GM23338 (cell line): ENCODE measurements around the gene GUCY1A1. TPM values are rescaled to one million over a fixed set of nuclear protein-coding genes. Genes with fewer than 3 reads are reported as not detected.
A peak's percentile ranks its signal among the peaks of the same experiment; 100 is the strongest.

Experiments used
- ATAC-seq: fragments of 200-7000 bp; cut with Tn5 transposase; 3 replicates; pipeline ENCODE4 v1.9.1; 2020
- DNase-seq: peaks from one replicate; pipeline ENCODE4 v3.0.0-alpha.2; 2015; ENCODE audit warnings: low spot score
- H2AFZ ChIP-seq: fragments of 200-600 bp; sonication (generic); 2 replicates; pipeline ENCODE4 v1.8.0; 2016; ENCODE audit warnings: antibody characterized with exemption, mild to moderate bottlenecking, moderate library complexity
- H3F3A ChIP-seq: fragments of 200-600 bp; sonication (generic); replicated peaks from 2 replicates; pipeline ENCODE4 v1.8.0; 2017; ENCODE audit warnings: antibody characterized with exemption, mixed run types, low read depth
- H3K27ac ChIP-seq: fragments of 200-600 bp; sonication (generic); 2 replicates; pipeline ENCODE4 v1.6.1; 2016; ENCODE audit warnings: low read depth
- H3K27me3 ChIP-seq: fragments of 200-600 bp; sonication (generic); 2 replicates; pipeline ENCODE4 v1.8.0; 2016; ENCODE audit warnings: mild to moderate bottlenecking, mixed run types, moderate library complexity; ENCODE audit not compliant: insufficient read depth
- H3K36me3 ChIP-seq: fragments of 200-600 bp; sonication (generic); 2 replicates; pipeline ENCODE4 v1.8.0; 2016; ENCODE audit warnings: mild to moderate bottlenecking; ENCODE audit not compliant: insufficient read depth
- H3K4me1 ChIP-seq: fragments of 200-600 bp; sonication (generic); 2 replicates; pipeline ENCODE4 v1.8.0; 2016; ENCODE audit warnings: mild to moderate bottlenecking, moderate library complexity; ENCODE audit not compliant: insufficient read depth
- H3K4me2 ChIP-seq: fragments of 200-600 bp; sonication (generic); 2 replicates; pipeline ENCODE4 v1.7.1; 2017; ENCODE audit warnings: mixed run types
- H3K4me3 ChIP-seq: fragments of 200-600 bp; sonication (generic); 2 replicates; pipeline ENCODE4 v1.6.1; 2016; ENCODE audit warnings: mixed run types
- H3K79me2 ChIP-seq: fragments of 200-600 bp; sonication (generic); replicated peaks from 2 replicates; pipeline ENCODE4 v1.8.0; 2017; ENCODE audit warnings: mild to moderate bottlenecking; ENCODE audit not compliant: insufficient read depth
- H3K9me2 ChIP-seq: fragments of 200-600 bp; sonication (generic); 2 replicates; pipeline ENCODE4 v1.8.0; 2017; ENCODE audit not compliant: insufficient read depth
- H4K20me1 ChIP-seq: fragments of 200-600 bp; sonication (generic); replicated peaks from 2 replicates; pipeline ENCODE4 v1.8.0; 2017; ENCODE audit warnings: mild to moderate bottlenecking; ENCODE audit not compliant: insufficient read depth
- H3K27ac Mint-ChIP-seq: 2 replicates; pipeline ENCODE4 v1.8.0; 2020; ENCODE audit warnings: inconsistent platforms, mild to moderate bottlenecking, moderate library complexity, mixed read lengths
- H3K27me3 Mint-ChIP-seq: 3 replicates; pipeline ENCODE4 v1.8.0; 2022; ENCODE audit warnings: low read depth, mild to moderate bottlenecking, moderate library complexity, mixed read lengths, inconsistent platforms; ENCODE audit not compliant: insufficient read depth, poor library complexity
- H3K36me3 Mint-ChIP-seq: 3 replicates; pipeline ENCODE4 v1.8.0; 2021; ENCODE audit warnings: low read depth, mild to moderate bottlenecking, inconsistent platforms, moderate library complexity, mixed read lengths
- H3K4me1 Mint-ChIP-seq: 3 replicates; pipeline ENCODE4 v1.8.0; 2020; ENCODE audit warnings: mild to moderate bottlenecking, inconsistent platforms, mixed read lengths
- H3K4me3 Mint-ChIP-seq: 3 replicates; pipeline ENCODE4 v1.8.0; 2021; ENCODE audit warnings: moderate library complexity, mild to moderate bottlenecking, inconsistent platforms, mixed read lengths
- H3K9me3 Mint-ChIP-seq: 3 replicates; pipeline ENCODE4 v1.8.0; 2020; ENCODE audit warnings: moderate library complexity, mild to moderate bottlenecking, inconsistent platforms, mixed read lengths
- CREB1 ChIP-seq: fragments of 250-450 bp; sonication (Bioruptor Pico); IDR thresholded peaks from 2 replicates; pipeline ENCODE4 v1.5.0; 2020; ENCODE audit warnings: low read depth, mild to moderate bottlenecking, moderate library complexity
- CTCF ChIP-seq, 2 experiments: fragments of 200-600 bp in 1 of 2; sonication (generic) in 1 of 2; conservative IDR thresholded peaks; 2 replicates each; pipeline versions ENCODE4 v1.5.1 to v1.6.1; 2016 to 2017; ENCODE audit warnings: antibody characterized with exemption in 2 of 2, low read depth in 2 of 2, mild to moderate bottlenecking in 2 of 2, moderate library complexity in 1 of 2
- ETS1 ChIP-seq: IDR thresholded peaks from 2 replicates; pipeline ENCODE4 v1.6.1; 2016; ENCODE audit warnings: antibody characterized with exemption
- JUNB ChIP-seq: IDR thresholded peaks from one replicate; pipeline ENCODE4 v1.6.1; 2016; ENCODE audit warnings: antibody characterized with exemption; ENCODE audit not compliant: unreplicated experiment
- NANOG ChIP-seq: IDR thresholded peaks from 2 replicates; pipeline ENCODE4 v1.6.1; 2016; ENCODE audit warnings: antibody characterized with exemption, borderline replicate concordance
- POLR2AphosphoS5 ChIP-seq: IDR thresholded peaks from 2 replicates; pipeline ENCODE4 v1.6.1; 2016; ENCODE audit warnings: antibody characterized with exemption, low read depth
- STAT1 ChIP-seq: IDR thresholded peaks from one replicate; pipeline ENCODE4 v1.6.1; 2016; ENCODE audit warnings: antibody characterized with exemption; ENCODE audit not compliant: unreplicated experiment
- long read RNA-seq: library from polyadenylated mRNA; unstranded; transcript quantifications from one replicate; pipeline ENCODE4 v2.0.0, GENCODE V29; 2020; ENCODE audit not compliant: unreplicated experiment
- polyA plus RNA-seq: library from polyadenylated mRNA; unstranded; fragments of >200 nt; fragmentation: Nextera tagmentation; extraction: Ambion mirVana; gene quantifications from 2 replicates; pipeline ENCODE4 v1.2.1, GENCODE V29; 2016
- total RNA-seq: library from RNA; depleted of rRNA; stranded (reverse); fragments of >200 nt; shearing (Covaris generic); gene quantifications from 2 replicates; pipeline ENCODE4 v1.2.3, GENCODE V29; 2014; rRNA removed
- TF ChIP-seq, protein P1 (sequence below): IDR thresholded peaks from one replicate; pipeline ENCODE4 v1.6.1; 2018; ENCODE audit warnings: antibody characterized with exemption; ENCODE audit not compliant: unreplicated experiment

Gene GUCY1A1, protein sequence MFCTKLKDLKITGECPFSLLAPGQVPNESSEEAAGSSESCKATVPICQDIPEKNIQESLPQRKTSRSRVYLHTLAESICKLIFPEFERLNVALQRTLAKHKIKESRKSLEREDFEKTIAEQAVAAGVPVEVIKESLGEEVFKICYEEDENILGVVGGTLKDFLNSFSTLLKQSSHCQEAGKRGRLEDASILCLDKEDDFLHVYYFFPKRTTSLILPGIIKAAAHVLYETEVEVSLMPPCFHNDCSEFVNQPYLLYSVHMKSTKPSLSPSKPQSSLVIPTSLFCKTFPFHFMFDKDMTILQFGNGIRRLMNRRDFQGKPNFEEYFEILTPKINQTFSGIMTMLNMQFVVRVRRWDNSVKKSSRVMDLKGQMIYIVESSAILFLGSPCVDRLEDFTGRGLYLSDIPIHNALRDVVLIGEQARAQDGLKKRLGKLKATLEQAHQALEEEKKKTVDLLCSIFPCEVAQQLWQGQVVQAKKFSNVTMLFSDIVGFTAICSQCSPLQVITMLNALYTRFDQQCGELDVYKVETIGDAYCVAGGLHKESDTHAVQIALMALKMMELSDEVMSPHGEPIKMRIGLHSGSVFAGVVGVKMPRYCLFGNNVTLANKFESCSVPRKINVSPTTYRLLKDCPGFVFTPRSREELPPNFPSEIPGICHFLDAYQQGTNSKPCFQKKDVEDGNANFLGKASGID
- total RNA-seq (not detected in 2 replicates), polyA plus RNA-seq (not detected in 2 replicates)
- long read RNA-seq: 0 reads

- H3K4me3 ChIP-seq: peak within 1 kb of the TSS; percentile 66
- peak; percentile 81 for DNase-seq
- peaks cover 88% of the 10 kb centered on the region for H3K27me3 ChIP-seq
- peak; percentile 90 for ATAC-seq
- H3K4me3 Mint-ChIP-seq: peak within 1 kb of the TSS; percentile 79
- no peaks in the 10 kb centered on the region; the same call in 2 of the 3 replicates for H3K9me3 Mint-ChIP-seq
- H3F3A ChIP-seq: no peaks in the 10 kb centered on the region
- H3K4me2 ChIP-seq: peak within 1 kb of the TSS; percentile 89
- peaks cover 17% of the 10 kb centered on the region for H3K4me1 Mint-ChIP-seq
- no peaks in the 10 kb centered on the region for H3K9me2 ChIP-seq
- no peaks in the 10 kb centered on the region for H3K36me3 Mint-ChIP-seq
- peaks cover 53% of the 10 kb centered on the region for H3K27me3 Mint-ChIP-seq
- peak within 1 kb of the TSS; percentile 99 for H2AFZ ChIP-seq
- H3K4me1 ChIP-seq: no peaks in the 10 kb centered on the region; the same call in 1 of the 2 replicates
- peaks cover 5% of the 10 kb centered on the region for H4K20me1 ChIP-seq
- no peaks in the 10 kb centered on the region for H3K36me3 ChIP-seq
- no peak within 1 kb of the TSS for H3K27ac Mint-ChIP-seq
- no peak within 1 kb of the TSS for H3K27ac ChIP-seq
- no peaks in the 10 kb centered on the region for H3K79me2 ChIP-seq
- TF ChIP-seq CREB1 (CRISPR knock-in tag) (no peak), NANOG (no peak), POLR2AphosphoS5 (peak; percentile 43; the same call in 1 of the 2 replicates), STAT1 (no peak), JUNB (no peak)
- TF ChIP-seq, protein P1, sequence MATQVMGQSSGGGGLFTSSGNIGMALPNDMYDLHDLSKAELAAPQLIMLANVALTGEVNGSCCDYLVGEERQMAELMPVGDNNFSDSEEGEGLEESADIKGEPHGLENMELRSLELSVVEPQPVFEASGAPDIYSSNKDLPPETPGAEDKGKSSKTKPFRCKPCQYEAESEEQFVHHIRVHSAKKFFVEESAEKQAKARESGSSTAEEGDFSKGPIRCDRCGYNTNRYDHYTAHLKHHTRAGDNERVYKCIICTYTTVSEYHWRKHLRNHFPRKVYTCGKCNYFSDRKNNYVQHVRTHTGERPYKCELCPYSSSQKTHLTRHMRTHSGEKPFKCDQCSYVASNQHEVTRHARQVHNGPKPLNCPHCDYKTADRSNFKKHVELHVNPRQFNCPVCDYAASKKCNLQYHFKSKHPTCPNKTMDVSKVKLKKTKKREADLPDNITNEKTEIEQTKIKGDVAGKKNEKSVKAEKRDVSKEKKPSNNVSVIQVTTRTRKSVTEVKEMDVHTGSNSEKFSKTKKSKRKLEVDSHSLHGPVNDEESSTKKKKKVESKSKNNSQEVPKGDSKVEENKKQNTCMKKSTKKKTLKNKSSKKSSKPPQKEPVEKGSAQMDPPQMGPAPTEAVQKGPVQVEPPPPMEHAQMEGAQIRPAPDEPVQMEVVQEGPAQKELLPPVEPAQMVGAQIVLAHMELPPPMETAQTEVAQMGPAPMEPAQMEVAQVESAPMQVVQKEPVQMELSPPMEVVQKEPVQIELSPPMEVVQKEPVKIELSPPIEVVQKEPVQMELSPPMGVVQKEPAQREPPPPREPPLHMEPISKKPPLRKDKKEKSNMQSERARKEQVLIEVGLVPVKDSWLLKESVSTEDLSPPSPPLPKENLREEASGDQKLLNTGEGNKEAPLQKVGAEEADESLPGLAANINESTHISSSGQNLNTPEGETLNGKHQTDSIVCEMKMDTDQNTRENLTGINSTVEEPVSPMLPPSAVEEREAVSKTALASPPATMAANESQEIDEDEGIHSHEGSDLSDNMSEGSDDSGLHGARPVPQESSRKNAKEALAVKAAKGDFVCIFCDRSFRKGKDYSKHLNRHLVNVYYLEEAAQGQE: no peak
These were observed at the start of gene GUCY1A1 for GRCh38 chr4:155666344-155667221. Gene GUCY1A1, plus strand, starts transcription at chr4:155666848. Its CDS starts 30,020 bp downstream, at chr4:155696868.

GRCh38 chr4:155617296-155617695 is 49.4 kb upstream of the GUCY1A1 start:
- no peaks in the 10 kb centered on the region for H4K20me1 ChIP-seq
- H3K27me3 ChIP-seq: no peaks in the 10 kb centered on the region
- H3K4me3 Mint-ChIP-seq: no peak overlapping the region
- no peak for TF ChIP-seq CREB1 (CRISPR knock-in tag)
- no peak for TF ChIP-seq NANOG
- TF ChIP-seq ETS1: no peak
- TF ChIP-seq JUNB: no peak
- no peak for TF ChIP-seq POLR2AphosphoS5
- no peak for TF ChIP-seq CTCF (conservative IDR thresholded peaks at IDR 0.05; ENCODE audit: low read depth in 2 of 2)

More at GRCh38 chr4:155617296-155617695, 49.4 kb upstream of the GUCY1A1 start:
- no peaks in the 10 kb centered on the region for H3K36me3 ChIP-seq
- H3K36me3 Mint-ChIP-seq: no peaks in the 10 kb centered on the region
- no peak overlapping the region for H3K4me3 ChIP-seq
- H2AFZ ChIP-seq: no peak overlapping the region
- no peaks in the 10 kb centered on the region for H3K9me3 Mint-ChIP-seq
- no peaks in the 10 kb centered on the region for H3K9me2 ChIP-seq
- no peaks in the 10 kb centered on the region for H3K4me1 Mint-ChIP-seq
- H3K4me2 ChIP-seq: no peak overlapping the region
- ATAC-seq (no peak), DNase-seq (no peak)
- H3K4me1 ChIP-seq: no peaks in the 10 kb centered on the region
- H3K27ac Mint-ChIP-seq: no peak overlapping the region
- no peaks in the 10 kb centered on the region for H3K79me2 ChIP-seq
- no peaks in the 10 kb centered on the region for H3K27me3 Mint-ChIP-seq
- H3K27ac ChIP-seq: no peak overlapping the region
- H3F3A ChIP-seq: no peaks in the 10 kb centered on the region
